UCSD-AML1 (cell line): Measurements from ENCODE around the gene ANKRD30A.
"Not testable (repeated sequence)": the region's sequence is repeated elsewhere in the genome, so short reads cannot be mapped to it uniquely, and the experiment has no call there.

Experiments used
- DNase-seq: peaks from one replicate; lab custom pipeline; 2025; ENCODE audit not compliant: unreplicated experiment; lab: John Stamatoyannopoulos, UW

Gene ANKRD30A

GRCh38 chr10:37125191-37125732 lies at the start of gene ANKRD30A:
Gene ANKRD30A, plus strand, starts transcription at chr10:37125598. Its CDS starts 190 bp downstream, at chr10:37125788.
- no peak for DNase-seq

- not testable (repeated sequence) for DNase-seq
These were observed 49.3 kb upstream of the ANKRD30A start for GRCh38 chr10:37076083-37076482.

- no peak for DNase-seq
These were observed 29.4 kb upstream of the ANKRD30A start for GRCh38 chr10:37095792-37096573.

- DNase-seq: no peak
These were observed 24.1 kb upstream of the ANKRD30A start for GRCh38 chr10:37101261-37101660.

GRCh38 chr10:37109000-37109399 lies 16.4 kb upstream of the ANKRD30A start:
- no peak for DNase-seq

- DNase-seq: no peak
These were observed 866 bp upstream of the ANKRD30A start for GRCh38 chr10:37124532-37124931.

GRCh38 chr10:37125921-37126320 lies 523 bp downstream of the ANKRD30A start:
- DNase-seq: no peak

GRCh38 chr10:37146443-37146842 lies 21.0 kb downstream of the ANKRD30A start:
- no peak for DNase-seq

GRCh38 chr10:37162430-37162829 lies 37.0 kb downstream of the ANKRD30A start:
- not testable (repeated sequence) for DNase-seq

- not testable (repeated sequence) for DNase-seq
These were observed 46.5 kb downstream of the ANKRD30A start for GRCh38 chr10:37171945-37172344.

GRCh38 chr10:37178296-37178695 lies 52.9 kb downstream of the ANKRD30A start:
- not testable (repeated sequence) for DNase-seq

GRCh38 chr10:37182719-37183118 lies 57.3 kb downstream of the ANKRD30A start:
- DNase-seq: not testable (repeated sequence)

GRCh38 chr10:37206132-37206531 lies 80.7 kb downstream of the ANKRD30A start:
- no peak for DNase-seq

- DNase-seq: no peak
These were observed 95.5 kb downstream of the ANKRD30A start for GRCh38 chr10:37220866-37221265.

- no peak for DNase-seq
These were observed 96.6 kb downstream of the ANKRD30A start for GRCh38 chr10:37222046-37222445.

- no peak for DNase-seq
These were observed 99.8 kb downstream of the ANKRD30A start for GRCh38 chr10:37225163-37225562.

- no peak for DNase-seq
These were observed 101.1 kb downstream of the ANKRD30A start for GRCh38 chr10:37226524-37226923.

GRCh38 chr10:37234692-37235091 lies 109.3 kb downstream of the ANKRD30A start:
- no peak for DNase-seq

GRCh38 chr10:37236093-37236492 lies 110.7 kb downstream of the ANKRD30A start:
- DNase-seq: no peak

- no peak for DNase-seq
These were observed 114.8 kb downstream of the ANKRD30A start for GRCh38 chr10:37240223-37240622.

GRCh38 chr10:37246637-37247036 lies 121.2 kb downstream of the ANKRD30A start:
- DNase-seq: no peak

GRCh38 chr10:37255837-37256236 lies 130.4 kb downstream of the ANKRD30A start:
- not testable (repeated sequence) for DNase-seq

GRCh38 chr10:37263304-37263703 lies 137.9 kb downstream of the ANKRD30A start:
- no peak for DNase-seq
